Embryonic facial prominence (tissue), 1 donor: Measurements from ENCODE around the gene DCDC2.
"Not testable (repeated sequence)": the region's sequence is repeated elsewhere in the genome, so short reads cannot be mapped to it uniquely, and the experiment has no call there.

ENCODE experiments used
- DNase-seq: peaks from one replicate; pipeline ENCODE4 v3.0.0-alpha.2; 2016; ENCODE audit errors: extremely low spot score

The DCDC2 gene

DNA sequence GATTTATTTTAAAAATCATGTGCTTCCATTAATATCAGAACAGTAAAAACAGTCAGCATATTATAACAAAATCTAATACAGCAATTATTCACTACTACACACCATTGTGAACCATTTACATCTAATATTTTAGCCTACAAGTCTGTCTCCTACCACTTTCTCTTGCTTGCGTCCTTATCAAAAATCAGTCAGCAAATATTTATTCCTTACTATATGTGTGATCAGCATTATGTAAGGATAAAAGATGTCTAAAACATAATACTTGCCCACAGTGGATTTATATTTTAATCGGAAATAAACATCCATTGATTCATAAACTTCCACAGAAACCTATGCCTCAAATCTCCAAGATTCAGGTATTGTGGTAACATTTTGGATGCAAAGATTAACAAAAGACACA is 132.0 kb downstream of the DCDC2 start:
- no peak for DNase-seq

DNA sequence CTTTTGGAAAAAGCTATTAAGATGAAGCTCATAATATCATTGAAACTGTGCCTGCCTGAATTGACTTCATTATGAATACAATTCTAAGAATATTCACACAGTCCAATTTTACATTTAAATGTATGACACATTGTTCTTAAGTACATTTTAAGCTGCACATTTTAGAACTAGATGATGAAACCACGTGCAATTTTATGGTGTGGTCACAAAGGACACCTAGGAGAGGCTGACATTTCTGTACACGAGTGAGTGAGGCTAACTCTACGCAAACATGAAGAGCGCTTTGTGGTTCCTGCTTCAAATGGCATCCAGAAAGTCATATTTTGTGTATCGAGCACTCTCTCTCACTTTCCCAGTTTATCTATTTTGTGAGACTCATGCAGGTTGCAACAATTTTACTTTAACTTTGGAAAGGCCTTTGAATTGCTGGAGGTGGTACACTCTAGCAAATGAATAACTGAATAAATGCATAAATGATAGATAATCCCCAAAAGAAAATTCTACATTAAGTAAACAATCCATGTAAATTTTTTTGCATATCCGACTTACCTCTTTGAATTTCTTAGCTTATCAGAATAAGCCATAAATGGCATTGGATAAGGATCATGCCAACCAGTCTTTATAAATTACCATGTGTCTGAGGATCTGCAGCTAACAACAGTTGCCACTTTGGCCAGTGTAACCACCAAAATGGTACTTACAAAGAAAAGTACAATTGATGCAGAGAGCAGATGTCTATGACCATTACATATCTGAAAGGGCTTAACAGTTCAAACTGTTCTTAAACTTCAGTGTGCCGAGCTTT is 134.5 kb downstream of the DCDC2 start:
- no peak for DNase-seq

DNA sequence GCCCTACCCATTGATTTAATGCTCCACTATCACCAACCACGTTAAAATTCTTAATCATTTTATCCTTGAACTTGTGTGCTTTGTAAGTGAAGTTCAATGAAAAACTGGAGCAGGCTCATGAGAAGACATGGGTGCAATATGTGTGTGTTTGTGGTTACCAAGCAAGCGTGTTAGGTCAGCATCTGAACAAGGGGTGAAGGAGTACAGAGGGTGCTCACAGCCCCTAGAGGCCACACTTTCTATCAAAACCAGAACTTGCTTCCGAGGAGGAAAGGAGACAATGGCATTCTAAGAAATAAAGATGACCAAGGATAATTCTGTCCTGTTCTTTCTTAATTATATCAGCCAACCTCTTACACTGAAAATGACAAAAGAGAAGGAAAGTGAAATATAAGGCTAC is 138.2 kb downstream of the DCDC2 start:
- no peak for DNase-seq

DNA sequence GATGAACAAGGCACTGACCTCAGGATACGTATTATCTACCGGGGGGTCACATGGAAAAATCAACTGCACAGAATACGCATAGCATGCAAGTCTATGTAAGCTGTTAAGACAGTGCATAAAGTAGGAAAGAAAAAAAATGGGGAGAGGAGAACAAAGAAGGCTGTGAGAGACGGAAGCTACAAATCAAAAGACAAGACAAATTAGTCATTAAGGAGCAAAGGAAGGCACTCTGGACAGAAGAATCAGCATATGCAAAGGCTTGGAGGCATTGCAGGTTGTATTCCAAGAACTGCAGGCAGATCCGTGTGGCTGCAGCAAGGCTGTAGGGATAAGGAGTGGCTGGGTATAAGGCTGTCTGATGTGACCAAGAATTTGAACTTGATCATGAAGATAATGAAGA is 142.9 kb downstream of the DCDC2 start:
- DNase-seq: no peak

DNA sequence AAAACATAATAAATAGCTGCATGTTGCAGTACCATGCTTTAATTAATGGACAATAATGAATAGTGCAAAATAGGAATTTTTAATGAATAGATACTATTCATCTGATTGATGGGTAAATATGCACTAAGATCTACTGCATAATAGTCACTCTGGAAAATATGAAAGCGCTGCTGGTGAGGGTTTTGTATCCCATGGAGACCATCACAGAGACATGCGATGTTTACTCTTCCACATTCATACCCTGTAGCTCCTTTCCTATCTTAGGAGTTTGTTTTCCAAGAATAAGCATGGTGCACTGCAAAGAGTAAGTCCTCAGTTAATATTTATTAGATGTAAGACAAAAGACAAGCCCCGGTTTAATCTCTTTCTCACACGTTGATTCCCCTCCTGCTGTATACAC is 150.4 kb downstream of the DCDC2 start:
- DNase-seq: no peak

DNA sequence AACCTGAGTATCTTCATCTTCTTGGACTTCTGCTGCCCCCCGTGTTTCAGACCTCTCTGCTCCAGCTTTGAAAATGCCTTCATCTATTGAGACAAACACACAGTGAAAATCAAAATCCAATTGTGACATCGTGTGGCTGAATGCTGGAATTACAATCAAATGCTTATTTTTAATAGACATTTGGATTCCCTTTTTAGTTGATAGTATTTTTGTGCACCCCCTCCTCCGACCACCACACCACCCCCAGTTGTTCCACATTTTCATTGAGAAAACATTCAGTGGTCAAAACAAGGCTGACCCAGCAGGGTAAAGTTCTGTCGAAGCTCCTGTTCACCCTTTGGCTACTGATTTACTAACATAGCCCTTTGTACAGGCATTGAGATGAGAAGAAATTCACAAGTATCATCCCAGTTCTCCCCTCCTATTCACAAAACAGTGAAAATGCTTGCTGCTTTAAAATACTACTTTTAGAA is 152.8 kb downstream of the DCDC2 start:
- peak; percentile 46 for DNase-seq

DNA sequence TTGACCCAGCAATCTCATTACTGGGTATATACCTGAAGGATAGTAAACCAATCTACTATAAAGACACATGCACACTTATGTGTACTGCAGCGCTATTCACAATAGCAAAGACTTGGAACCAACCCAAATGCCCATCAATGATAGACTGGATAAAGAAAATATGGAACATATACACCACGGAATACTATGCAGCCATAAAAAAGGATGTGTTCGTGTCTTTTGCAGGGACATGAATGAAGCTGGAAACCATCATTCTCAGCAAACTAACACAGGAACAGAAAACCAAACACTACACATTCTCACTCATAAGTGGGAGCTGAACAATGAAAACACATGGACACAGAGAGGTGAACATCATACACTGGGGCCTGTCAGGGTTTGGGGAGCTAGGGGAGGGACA is 153.7 kb downstream of the DCDC2 start:
- not testable (repeated sequence) for DNase-seq

DNA sequence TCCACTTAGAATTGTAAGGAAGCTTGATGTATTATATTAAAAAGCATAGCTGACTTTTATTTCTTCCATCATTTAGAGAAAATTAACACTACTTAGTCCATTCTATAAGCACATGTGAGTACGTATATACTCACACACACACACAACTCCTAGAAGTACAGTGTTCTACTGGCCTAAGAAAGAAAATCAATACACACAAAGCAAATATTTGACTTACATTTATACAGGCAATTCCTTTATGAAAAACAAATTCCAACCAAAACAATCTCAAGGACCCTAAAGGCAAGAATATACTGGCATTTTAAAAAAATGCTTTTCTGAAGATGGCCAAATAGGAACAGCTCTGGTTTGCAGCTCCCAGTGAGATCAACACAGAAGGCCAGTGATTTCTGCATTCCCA is 160.0 kb downstream of the DCDC2 start:
- DNase-seq: no peak

DNA sequence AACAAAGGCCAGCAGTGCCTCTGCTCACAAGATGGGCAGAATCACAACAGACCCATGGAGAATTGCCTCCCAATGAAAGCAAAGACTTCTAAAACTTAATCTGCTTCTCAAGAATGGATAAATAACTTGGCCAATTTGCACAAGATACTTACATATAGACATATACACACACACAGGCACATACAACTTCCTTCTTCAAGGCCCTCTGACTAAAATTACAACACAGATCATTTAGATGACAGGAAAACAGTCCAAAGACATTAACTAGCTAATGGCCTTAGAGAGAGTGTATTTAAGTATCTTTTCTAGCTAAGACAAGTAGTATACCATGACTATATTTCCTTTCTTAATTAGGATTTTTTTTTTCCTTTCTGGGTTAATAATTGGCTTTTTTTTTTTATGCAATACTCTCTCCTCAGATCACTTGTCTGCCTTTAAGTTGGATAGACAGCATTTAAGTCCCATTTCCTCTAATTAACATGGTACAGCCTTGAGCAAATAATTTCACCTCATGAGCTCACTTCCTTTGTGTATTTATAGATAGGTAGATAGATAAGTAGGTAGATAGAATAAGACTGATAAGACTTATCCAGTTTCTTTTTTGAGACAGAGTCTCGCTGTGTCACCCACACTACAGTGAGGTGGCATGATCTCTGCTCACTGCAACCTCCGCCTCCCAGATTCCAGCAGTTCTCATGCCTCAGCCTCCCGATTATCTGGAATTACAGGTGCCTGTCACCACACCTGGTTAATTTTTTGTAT is 161.8 kb downstream of the DCDC2 start:
- DNase-seq: no peak

DNA sequence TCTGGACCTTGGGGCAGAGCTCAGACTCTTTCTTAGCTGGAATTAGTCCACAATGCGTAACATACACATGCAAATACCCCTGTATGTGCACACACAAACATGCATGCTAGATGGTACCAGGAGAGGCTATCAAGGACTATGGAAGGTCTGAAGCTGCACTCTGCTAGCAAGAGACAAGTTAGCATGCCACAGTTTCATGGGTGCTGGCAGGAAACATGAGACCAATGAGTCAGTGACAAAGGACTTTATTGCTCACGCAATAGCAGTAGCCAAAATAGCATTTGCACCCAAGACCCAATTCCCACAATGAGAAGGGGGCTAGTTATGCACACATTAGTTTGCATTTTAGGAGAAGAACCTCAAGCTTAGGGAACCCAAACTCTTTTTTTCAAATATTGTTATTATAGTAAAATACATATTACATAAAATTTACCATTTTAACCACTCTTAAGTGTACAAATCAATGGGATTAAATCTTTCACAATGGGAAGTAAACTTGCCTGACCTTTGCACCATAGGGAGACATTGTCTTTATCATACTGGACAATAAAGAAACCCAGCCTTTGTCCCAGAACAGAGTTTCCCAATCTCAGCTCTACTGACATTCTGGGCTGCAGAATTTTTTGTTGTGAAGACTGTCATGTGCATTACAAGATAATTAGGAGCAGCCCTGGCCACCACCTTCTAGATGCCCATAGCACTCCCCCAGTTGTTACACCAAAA is 162.7 kb downstream of the DCDC2 start:
- DNase-seq: no peak

DNA sequence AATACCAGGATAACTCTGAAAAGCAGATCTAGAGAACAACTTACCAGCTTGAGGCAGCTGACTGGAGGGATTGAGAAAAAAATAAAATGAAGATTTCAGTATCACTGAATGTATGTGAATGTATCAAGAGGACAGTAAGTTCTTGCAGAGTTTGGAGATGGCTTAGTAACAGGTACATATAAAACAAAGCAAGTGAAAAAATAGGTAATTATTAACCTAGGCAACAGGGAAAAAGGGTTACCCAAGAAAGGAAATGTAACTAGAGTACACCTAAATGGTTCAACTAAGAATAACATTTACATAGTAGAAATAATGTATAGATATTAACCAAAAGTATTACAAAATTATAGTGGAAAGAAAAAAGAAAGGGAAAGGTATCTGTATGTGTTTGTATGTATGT is 164.5 kb downstream of the DCDC2 start:
- no peak for DNase-seq

DNA sequence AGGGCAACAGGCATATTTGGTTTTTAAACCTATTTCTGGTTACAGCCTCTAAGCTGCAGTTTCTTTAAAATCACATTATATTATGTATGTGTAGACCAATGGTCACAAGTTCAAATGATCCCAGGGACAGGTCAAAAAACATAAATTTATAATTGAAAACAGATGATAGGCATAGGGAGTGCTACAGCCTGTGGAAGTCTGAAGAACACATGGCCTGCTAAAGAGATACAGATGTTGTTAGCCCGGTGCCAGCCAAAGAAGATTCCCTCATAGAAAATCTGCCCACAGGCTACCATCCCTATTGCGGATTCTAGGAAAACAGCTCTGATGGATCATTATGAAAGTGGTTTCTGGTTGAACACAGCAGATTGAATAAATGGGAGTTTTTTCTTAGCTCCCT is 166.5 kb downstream of the DCDC2 start:
- peak; percentile 41 for DNase-seq

DNA sequence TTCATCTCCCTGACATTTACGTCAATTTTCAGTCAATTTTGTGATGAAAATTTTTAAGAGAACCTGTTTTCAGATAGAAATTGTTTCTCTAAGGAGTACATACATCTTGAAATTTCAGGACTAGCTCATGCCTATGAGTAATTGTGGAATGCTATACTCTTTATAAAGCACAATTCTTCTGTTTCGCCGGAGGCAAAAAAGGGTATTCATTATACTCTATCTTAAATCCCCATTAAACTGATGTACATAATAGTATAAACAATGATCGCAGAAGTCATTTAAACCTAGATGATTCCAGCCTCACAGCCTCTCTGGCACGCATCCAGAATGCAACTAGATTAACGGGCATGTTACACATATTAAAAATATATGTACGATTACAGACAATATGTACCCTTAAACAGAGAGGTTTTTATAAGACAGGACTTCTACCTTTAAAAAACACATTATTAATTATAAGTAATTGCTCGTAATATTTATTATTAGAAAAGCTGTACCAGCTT is 169.2 kb downstream of the DCDC2 start:
- DNase-seq: no peak

DNA sequence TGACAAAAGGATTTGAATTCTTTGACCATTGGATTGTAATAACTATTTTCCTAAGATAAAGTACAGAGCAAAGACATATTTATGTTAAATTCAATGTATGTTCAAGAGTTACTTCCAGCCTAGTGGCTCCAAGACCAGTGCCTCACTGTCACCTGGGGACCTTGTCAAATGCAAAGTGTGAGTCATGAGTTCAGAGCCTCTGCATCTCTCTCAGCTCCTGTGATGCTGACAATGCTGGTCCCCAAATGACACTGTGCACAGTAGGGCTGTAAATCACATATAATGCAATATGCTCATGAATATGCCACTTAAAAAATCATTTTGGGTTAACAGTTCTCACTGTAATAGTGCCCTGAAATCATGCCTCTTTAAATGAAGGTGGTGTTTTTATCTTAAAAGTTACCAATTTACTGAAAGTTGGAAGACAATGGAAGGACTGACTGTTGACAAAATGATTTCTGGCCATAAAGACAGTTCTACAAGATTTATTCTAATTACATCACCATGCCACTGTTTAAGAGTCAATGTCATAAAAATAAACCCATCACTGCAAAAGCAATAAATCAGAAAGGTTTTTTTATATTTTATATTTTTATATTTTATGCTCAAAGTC is 169.8 kb downstream of the DCDC2 start:
- DNase-seq: no peak

DNA sequence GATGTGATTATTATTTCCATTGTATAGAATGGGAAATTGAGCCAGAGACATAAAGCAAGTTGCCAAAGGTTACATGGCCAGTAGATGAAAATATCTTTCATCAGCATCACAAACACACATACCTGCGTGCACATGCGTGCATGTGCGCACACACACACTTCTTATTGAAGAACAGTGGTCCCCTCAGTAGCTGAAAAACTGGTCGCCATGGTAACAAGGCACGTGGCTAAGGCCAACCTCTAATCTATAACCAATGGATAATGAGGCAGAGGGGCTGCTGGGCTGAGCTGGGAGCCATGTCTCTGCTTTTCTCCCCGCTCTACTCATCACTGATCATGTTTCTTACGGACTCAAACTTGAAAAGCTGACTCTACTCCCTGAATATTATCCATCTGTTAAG is 171.5 kb downstream of the DCDC2 start:
- DNase-seq: no peak

DNA sequence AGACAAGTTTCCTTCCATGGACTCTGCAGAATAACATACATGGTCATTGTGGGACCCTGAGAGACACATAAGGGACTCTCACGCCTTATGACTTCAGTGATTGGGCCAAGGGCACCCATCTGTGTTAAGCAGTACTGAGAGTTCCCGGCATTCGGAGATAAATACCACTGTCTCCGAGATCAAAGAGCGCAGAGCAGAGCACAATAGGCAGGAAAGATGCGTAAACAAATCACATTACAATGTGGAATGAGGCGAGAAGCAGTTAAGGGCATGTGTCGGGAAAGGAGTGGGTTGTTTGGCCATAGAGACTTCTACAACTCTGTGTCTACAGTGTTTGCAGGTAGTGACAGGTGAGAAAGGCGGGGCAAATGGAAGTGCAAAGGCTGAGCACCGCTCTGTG is 174.3 kb downstream of the DCDC2 start:
- DNase-seq: no peak

DNA sequence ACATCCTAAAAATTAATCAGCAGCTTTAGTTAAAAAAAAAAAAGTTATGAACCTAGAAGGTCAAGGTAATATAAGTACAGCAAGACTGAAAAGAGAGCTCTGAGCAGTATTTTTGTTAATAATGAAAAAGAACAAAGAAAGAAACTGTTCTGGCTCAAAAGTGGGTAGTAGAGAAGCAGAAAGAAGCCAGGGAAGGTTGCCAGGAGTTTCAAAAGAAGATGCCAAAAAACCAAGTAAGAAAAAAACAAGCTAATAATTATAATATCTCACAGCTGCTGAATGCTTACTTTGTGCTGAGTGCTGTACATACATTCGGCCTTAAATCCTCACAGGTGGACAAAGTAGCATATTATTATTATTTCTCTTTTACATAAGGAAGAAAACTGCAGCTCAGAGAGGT is 200.0 kb downstream of the DCDC2 start:
- no peak for DNase-seq

DNA sequence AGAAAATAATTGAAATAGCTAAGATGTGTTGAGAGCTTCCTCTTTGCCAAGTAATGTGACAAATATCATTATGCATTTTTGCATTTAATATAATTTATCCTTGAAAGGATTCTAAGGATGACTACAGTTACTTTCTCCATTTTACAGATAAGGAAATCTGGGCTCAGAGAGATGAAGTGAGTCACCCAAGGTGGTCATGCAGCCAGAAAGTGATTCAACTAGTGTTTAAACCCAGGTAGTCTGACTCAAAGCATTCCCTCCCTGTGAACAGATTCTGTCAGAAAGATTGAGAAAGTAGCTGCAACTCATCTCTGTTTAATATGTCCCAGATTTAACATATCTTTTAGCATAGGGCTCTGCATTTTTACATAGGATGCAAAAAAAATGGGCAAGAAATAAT is 203.7 kb downstream of the DCDC2 start:
- no peak for DNase-seq

DNA sequence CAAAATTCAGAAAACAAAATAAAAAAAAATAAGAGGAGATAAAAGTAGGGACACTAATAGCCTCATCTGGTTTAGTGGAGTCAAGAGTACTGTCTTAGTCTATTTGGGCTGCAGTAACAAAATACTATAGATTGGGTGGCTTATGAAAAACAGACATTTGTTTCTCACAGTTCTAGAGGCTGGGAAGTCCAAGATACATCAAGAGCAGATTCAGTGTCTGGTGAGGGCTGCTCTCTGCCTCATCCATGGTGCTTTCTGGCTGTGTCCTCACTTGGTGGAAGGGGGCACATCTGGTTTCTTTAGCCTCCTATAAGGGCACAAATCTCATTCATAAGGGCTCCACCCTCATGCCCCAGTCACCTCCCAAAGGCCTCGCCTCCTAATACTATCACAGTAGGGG is 205.8 kb downstream of the DCDC2 start:
- DNase-seq: no peak

DNA sequence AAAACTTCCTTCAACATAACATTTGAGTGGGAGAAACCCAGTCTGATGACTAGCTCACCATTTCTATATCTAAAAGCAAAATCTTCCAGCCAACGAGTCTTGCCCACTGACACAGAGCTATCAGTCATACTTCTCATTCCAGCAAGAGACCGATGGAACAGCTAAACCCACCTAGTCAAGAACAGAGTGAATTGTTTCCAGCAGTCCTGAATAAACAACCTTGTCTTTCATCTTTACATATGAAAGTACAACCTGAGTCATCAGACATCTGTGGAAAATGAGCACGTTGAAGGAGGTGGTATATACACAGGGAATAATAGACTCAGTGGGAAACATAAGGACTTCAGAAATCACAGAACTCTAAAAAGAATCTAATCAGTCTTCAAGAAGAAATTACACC is 208.0 kb downstream of the DCDC2 start:
- no peak for DNase-seq

DNA sequence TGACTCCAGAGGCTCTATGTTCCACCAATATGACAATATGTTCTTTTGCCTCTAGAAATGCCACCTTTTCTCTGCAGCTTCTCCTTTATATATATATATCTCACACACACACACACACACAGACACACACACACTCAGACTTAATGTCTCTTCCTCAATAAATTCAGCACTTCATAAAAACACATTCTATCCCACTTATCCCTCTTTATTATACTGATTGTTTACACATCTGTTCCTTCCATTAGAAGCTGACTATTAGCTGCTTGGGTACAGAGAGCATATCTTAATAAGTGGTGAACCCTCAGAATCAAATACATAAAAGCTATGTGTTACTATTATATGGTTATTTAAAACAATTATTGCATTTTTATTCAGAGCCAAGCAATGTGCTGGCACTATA is 208.6 kb downstream of the DCDC2 start:
- DNase-seq: no peak

DNA sequence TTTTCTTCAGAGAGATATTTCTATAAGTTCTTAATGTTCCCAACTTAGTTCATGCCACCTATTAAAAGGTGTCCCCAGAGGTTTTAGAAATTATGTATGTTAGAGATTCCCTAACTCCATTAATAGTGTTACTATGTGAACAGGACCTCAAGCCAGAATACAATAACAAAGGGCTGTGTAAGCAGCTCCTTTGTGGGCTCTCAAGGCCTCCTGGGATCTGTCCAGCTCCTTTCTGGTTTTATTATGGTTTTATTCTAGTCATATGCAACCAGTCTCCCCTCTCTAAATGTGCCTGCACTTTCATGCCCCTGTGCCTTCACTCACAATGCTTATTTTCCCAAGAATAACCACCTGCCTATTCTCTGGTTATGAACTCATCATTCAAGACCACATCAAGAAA is 209.2 kb downstream of the DCDC2 start:
- DNase-seq: no peak
